H9 (cell line): ENCODE results near the gene ADAMTS2. TPM values are rescaled to one million over a fixed set of nuclear protein-coding genes. Genes with fewer than 3 reads are reported as not detected.

Source experiments
- DNase-seq: peaks from one replicate; pipeline ENCODE4 v3.0.0-alpha.2; 2017
- H2AFZ ChIP-seq: one replicate; pipeline ENCODE4 v1.6.1; 2013; ENCODE audit warnings: mild to moderate bottlenecking, low read length, control low read depth, moderate library complexity
- H2AK5ac ChIP-seq: 2 replicates; pipeline ENCODE4 v1.6.1; 2013; ENCODE audit warnings: low read length, control low read depth, mixed read lengths; ENCODE audit not compliant: insufficient read length
- H2BK120ac ChIP-seq: one replicate; pipeline ENCODE4 v1.6.1; 2013; ENCODE audit warnings: low read depth, mild to moderate bottlenecking, low read length, control low read depth, inconsistent platforms; ENCODE audit not compliant: poor library complexity, severe bottlenecking
- H2BK12ac ChIP-seq: 2 replicates; pipeline ENCODE4 v1.6.1; 2013; ENCODE audit warnings: low read length, control low read depth, mixed read lengths, low read depth; ENCODE audit not compliant: insufficient read length
- H2BK15ac ChIP-seq: 2 replicates; pipeline ENCODE4 v1.6.1; 2013; ENCODE audit warnings: low read depth, low read length, control low read depth
- H2BK20ac ChIP-seq: one replicate; pipeline ENCODE4 v1.6.1; 2013; ENCODE audit warnings: low read depth, mild to moderate bottlenecking, low read length, control low read depth, inconsistent platforms; ENCODE audit not compliant: poor library complexity, severe bottlenecking
- H2BK5ac ChIP-seq: 2 replicates; pipeline ENCODE4 v1.6.1; 2013; ENCODE audit warnings: low read length, control low read depth, mixed read lengths; ENCODE audit not compliant: insufficient read length
- H3K14ac ChIP-seq: 2 replicates; pipeline ENCODE4 v1.6.1; 2013; ENCODE audit warnings: low read length, control low read depth; ENCODE audit not compliant: insufficient read depth
- H3K18ac ChIP-seq: 2 replicates; pipeline ENCODE4 v1.6.1; 2013; ENCODE audit warnings: low read depth, mild to moderate bottlenecking, mixed read lengths, low read length, control low read depth; ENCODE audit not compliant: insufficient read length
- H3K23ac ChIP-seq: 2 replicates; pipeline ENCODE4 v1.6.1; 2013; ENCODE audit warnings: low read length, control low read depth, mixed read lengths, low read depth; ENCODE audit not compliant: insufficient read length
- H3K23me2 ChIP-seq: 2 replicates; pipeline ENCODE4 v1.6.1; 2013; ENCODE audit warnings: low read depth, mild to moderate bottlenecking, mixed read lengths, low read length, control low read depth; ENCODE audit not compliant: insufficient read length, poor library complexity, severe bottlenecking
- H3K27ac ChIP-seq: 2 replicates; pipeline ENCODE4 v1.5.1; 2013; ENCODE audit warnings: low read length, control low read depth, mixed read lengths, low read depth; ENCODE audit not compliant: insufficient read length
- H3K27me3 ChIP-seq: 2 replicates; pipeline ENCODE4 v1.6.1; 2013; ENCODE audit warnings: low read length, control low read depth, inconsistent platforms; ENCODE audit not compliant: insufficient read depth
- H3K4ac ChIP-seq: 2 replicates; pipeline ENCODE4 v1.6.1; 2013; ENCODE audit warnings: low read depth, mild to moderate bottlenecking, control low read depth, inconsistent platforms, low read length, moderate library complexity
- H3K4me1 ChIP-seq: 2 replicates; pipeline ENCODE4 v1.6.1; 2013; ENCODE audit warnings: low read length, control low read depth, inconsistent platforms; ENCODE audit not compliant: insufficient read depth
- H3K4me2 ChIP-seq: 2 replicates; pipeline ENCODE4 v1.6.1; 2013; ENCODE audit warnings: low read length, control low read depth, mixed read lengths; ENCODE audit not compliant: insufficient read length, insufficient read depth
- H3K56ac ChIP-seq: 2 replicates; pipeline ENCODE4 v1.6.1; 2013; ENCODE audit warnings: low read depth, mild to moderate bottlenecking, mixed read lengths, low read length, control low read depth; ENCODE audit not compliant: insufficient read length
- H3K79me1 ChIP-seq: 2 replicates; pipeline ENCODE4 v1.6.1; 2013; ENCODE audit warnings: low read depth, mild to moderate bottlenecking, moderate library complexity, low read length, control low read depth, inconsistent platforms; ENCODE audit not compliant: insufficient read depth, poor library complexity, severe bottlenecking
- H3K79me2 ChIP-seq: 2 replicates; pipeline ENCODE4 v1.6.1; 2013; ENCODE audit warnings: low read length, control low read depth, inconsistent platforms; ENCODE audit not compliant: insufficient read depth
- H3K9ac ChIP-seq: 2 replicates; pipeline ENCODE4 v1.6.1; 2013; ENCODE audit warnings: low read length, control low read depth, mixed read lengths; ENCODE audit not compliant: insufficient read length; ENCODE audit errors: extremely low read depth
- H3K9me3 ChIP-seq: one replicate; pipeline ENCODE4 v1.6.1; 2013; ENCODE audit warnings: low read depth, low read length, inconsistent platforms; ENCODE audit not compliant: control insufficient read depth
- H3T11ph ChIP-seq: one replicate; pipeline ENCODE4 v1.6.1; 2013; ENCODE audit warnings: mild to moderate bottlenecking, low read length, control low read depth, inconsistent platforms
- H4K20me1 ChIP-seq: one replicate; pipeline ENCODE4 v1.6.1; 2013; ENCODE audit not compliant: control insufficient read depth, insufficient read length, insufficient read depth
- H4K5ac ChIP-seq: 2 replicates; pipeline ENCODE4 v1.6.1; 2013; ENCODE audit warnings: low read depth, mild to moderate bottlenecking, mixed read lengths, low read length, control low read depth; ENCODE audit not compliant: insufficient read length
- H4K8ac ChIP-seq: replicated peaks from 2 replicates; pipeline ENCODE4 v1.6.1; 2013; ENCODE audit warnings: low read length, control low read depth, mixed read lengths, low read depth; ENCODE audit not compliant: insufficient read length
- H4K91ac ChIP-seq: 2 replicates; pipeline ENCODE4 v1.6.1; 2013; ENCODE audit warnings: low read depth, mild to moderate bottlenecking, moderate library complexity, mixed read lengths, low read length, control low read depth; ENCODE audit not compliant: insufficient read length
- H3K27ac Mint-ChIP-seq, 3 experiments: 2 replicates in 2 of 3; 3 replicates in 1 of 3; pipeline ENCODE4 v1.8.0; 2020 to 2021; ENCODE audit warnings: mixed read lengths in 3 of 3, mild to moderate bottlenecking in 1 of 3, moderate library complexity in 1 of 3
- H3K27me3 Mint-ChIP-seq: 2 replicates; pipeline ENCODE4 v1.8.0; 2021; ENCODE audit warnings: low read depth, mild to moderate bottlenecking, moderate library complexity, mixed read lengths
- H3K36me3 Mint-ChIP-seq, 3 experiments: 2 replicates in 2 of 3; 3 replicates in 1 of 3; pipeline ENCODE4 v1.8.0; 2020 to 2021; ENCODE audit warnings: low read depth in 3 of 3, mixed read lengths in 3 of 3; ENCODE audit not compliant: insufficient read depth in 1 of 3
- H3K4me1 Mint-ChIP-seq, 2 experiments: 2 replicates each; pipeline ENCODE4 v1.8.0; 2020; ENCODE audit warnings: mixed read lengths in 2 of 2
- H3K4me3 Mint-ChIP-seq, 2 experiments: 2 replicates in 1 of 2; 3 replicates in 1 of 2; pipeline ENCODE4 v1.8.0; 2020 to 2021; ENCODE audit warnings: mild to moderate bottlenecking in 2 of 2, mixed read lengths in 2 of 2, moderate library complexity in 1 of 2
- H3K9me3 Mint-ChIP-seq, 2 experiments: 2 replicates in 1 of 2; 3 replicates in 1 of 2; pipeline ENCODE4 v1.8.0; 2020; ENCODE audit warnings: mild to moderate bottlenecking in 2 of 2, mixed read lengths in 2 of 2, moderate library complexity in 1 of 2
- WGBS: extraction: QIAGEN DNeasy Blood & Tissue Kit; methylation state at CpG from one replicate; pipeline ENCODE4 v1.1.7; 2013; ENCODE audit warnings: missing lambda C conversion rate, low lambda C conversion rate, mixed read lengths; ENCODE audit not compliant: insufficient read length; ENCODE audit errors: extremely low coverage; 5-methylcytosine and 5-hydroxymethylcytosine counted together
- total RNA-seq: library from RNA; stranded (reverse); gene quantifications from 2 replicates; pipeline ENCODE4 v1.2.1, GENCODE V29; 2021
- TF ChIP-seq, protein P1 (sequence below): fragments of 200-600 bp; sonication (generic); conservative IDR thresholded peaks from 3 replicates; pipeline ENCODE4 v1.8.0; 2021; ENCODE audit warnings: antibody characterized with exemption, mild to moderate bottlenecking

Gene ADAMTS2
- total RNA-seq, 1 experiment from 2014 or later = 5.4 TPM

DNA sequence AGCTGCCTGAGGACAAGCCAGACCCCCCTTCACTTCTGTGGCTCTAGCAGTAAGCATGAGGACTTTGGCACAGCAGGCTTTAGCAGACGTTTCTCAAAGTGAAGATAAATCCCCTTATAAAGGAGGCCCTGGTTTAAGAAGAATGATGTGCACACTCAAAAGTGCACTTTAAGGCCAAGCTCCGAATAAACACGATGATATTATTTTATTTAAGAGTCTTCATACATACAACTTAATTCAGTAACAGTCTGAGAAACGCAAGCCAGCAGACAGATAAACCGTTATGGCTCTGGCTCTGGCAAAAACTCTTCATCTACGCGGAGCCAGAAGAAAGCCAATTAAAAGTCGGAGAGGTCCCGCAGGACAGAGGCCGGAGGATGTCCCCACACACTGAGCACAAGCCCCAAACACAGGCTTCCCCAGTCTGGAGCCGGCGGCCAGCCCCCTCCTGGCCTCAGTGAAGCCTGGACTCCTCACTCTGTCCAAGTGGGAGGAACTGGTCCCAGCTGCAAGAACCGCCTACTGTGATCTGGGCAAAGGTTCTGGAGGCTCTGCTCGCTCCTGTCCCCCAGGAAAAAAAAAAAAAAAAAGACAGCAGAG, 44.6 kb downstream of the ADAMTS2 start:
- WGBS = no CpG with 5 or more reads among the region's 14 CpGs
- Mint-ChIP-seq H3K27ac (no peak overlapping the region), H3K36me3 (0 out of 7 replicates have a peak, but pooled peaks cover 0 to 13% (median 2%) of the 10 kb centered on the region in 3 experiments)

More for the DNA sequence above, 44.6 kb downstream of the ADAMTS2 start:
- H2BK5ac ChIP-seq = no peak overlapping the region
- H3K4me2 ChIP-seq = no peak overlapping the region
- DNase-seq = no peak
- H2AFZ ChIP-seq = no peak overlapping the region
- H3K4ac ChIP-seq = no peak overlapping the region
- no peaks in the 10 kb centered on the region for H4K20me1 ChIP-seq
- H3K9ac ChIP-seq = no peak overlapping the region
- H3K23me2 ChIP-seq = no peaks in the 10 kb centered on the region
- no peak overlapping the region for H3K18ac ChIP-seq
- TF ChIP-seq, protein P1, sequence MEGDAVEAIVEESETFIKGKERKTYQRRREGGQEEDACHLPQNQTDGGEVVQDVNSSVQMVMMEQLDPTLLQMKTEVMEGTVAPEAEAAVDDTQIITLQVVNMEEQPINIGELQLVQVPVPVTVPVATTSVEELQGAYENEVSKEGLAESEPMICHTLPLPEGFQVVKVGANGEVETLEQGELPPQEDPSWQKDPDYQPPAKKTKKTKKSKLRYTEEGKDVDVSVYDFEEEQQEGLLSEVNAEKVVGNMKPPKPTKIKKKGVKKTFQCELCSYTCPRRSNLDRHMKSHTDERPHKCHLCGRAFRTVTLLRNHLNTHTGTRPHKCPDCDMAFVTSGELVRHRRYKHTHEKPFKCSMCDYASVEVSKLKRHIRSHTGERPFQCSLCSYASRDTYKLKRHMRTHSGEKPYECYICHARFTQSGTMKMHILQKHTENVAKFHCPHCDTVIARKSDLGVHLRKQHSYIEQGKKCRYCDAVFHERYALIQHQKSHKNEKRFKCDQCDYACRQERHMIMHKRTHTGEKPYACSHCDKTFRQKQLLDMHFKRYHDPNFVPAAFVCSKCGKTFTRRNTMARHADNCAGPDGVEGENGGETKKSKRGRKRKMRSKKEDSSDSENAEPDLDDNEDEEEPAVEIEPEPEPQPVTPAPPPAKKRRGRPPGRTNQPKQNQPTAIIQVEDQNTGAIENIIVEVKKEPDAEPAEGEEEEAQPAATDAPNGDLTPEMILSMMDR = no peak
- H3K14ac ChIP-seq = no peak overlapping the region; the same call in 1 of the 2 replicates
- H4K5ac ChIP-seq = no peak overlapping the region
- Mint-ChIP-seq H3K4me3 (no peak overlapping the region), H3K27me3 (peaks cover 2% of the 10 kb centered on the region), H3K9me3 (peaks cover 27 to 29% of the 10 kb centered on the region in 2 experiments; a peak in 4 of 5 replicates), H3K4me1 (0 out of 4 replicates have a peak, but pooled peaks cover 0 to 6% of the 10 kb centered on the region in 2 experiments)
- H3K79me1 ChIP-seq = no peaks in the 10 kb centered on the region
- H3K79me2 ChIP-seq = no peaks in the 10 kb centered on the region
- H3K27ac ChIP-seq = no peak overlapping the region
- no peak overlapping the region for H2BK120ac ChIP-seq
- no peak overlapping the region for H4K8ac ChIP-seq
- no peaks in the 10 kb centered on the region for H3K9me3 ChIP-seq
- H3K23ac ChIP-seq = no peak overlapping the region
- no peaks in the 10 kb centered on the region for H3K4me1 ChIP-seq
- H4K91ac ChIP-seq = no peak overlapping the region
- H3T11ph ChIP-seq = no peak overlapping the region
- H3K27me3 ChIP-seq = no peaks in the 10 kb centered on the region
- H3K56ac ChIP-seq = no peak overlapping the region
- H2BK15ac ChIP-seq = no peak overlapping the region
- H2BK20ac ChIP-seq = no peak overlapping the region
- no peak overlapping the region for H2AK5ac ChIP-seq
- no peak overlapping the region for H2BK12ac ChIP-seq
